Fibroblast of lung (primary cell): ENCODE measurements around the gene MEIS2.

Source experiments
- CTCF ChIP-seq, 2 donors: IDR thresholded peaks in 1 of 2; conservative IDR thresholded peaks in 1 of 2; 1 replicate in 1 of 2; 2 replicates in 1 of 2; pipeline ENCODE4 v1.5.1; 2011 to 2012; ENCODE audit warnings: low read length in 2 of 2, control low read depth in 1 of 2, inconsistent platforms in 1 of 2, low read depth in 1 of 2, mild to moderate bottlenecking in 1 of 2
- EZH2 ChIP-seq: IDR thresholded peaks from 2 replicates; pipeline ENCODE4 v1.5.1; 2012; ENCODE audit warnings: low read length, control low read depth, mild to moderate bottlenecking; ENCODE audit errors: missing control alignments

GRCh38 chr15:37041836-37042235 is 58.5 kb downstream of the MEIS2 start:
- no peak for TF ChIP-seq CTCF (conservative IDR thresholded peaks at IDR 0.05 in 1 of 2, IDR thresholded peaks at IDR 0.05 in 1 of 2; ENCODE audit: low read depth in 1 of 2, low read length in 2 of 2)
- TF ChIP-seq EZH2: no peak
